DND-41 (cell line): ENCODE results near the gene COQ6.

Source experiments
- EZH2 ChIP-seq: IDR thresholded peaks from 3 replicates; pipeline ENCODE4 v1.6.1; 2012; ENCODE audit warnings: borderline replicate concordance, low read depth, mild to moderate bottlenecking, moderate library complexity, low read length, inconsistent platforms; ENCODE audit not compliant: severe bottlenecking
- TF ChIP-seq, protein P1 (sequence below): IDR thresholded peaks from 2 replicates; pipeline ENCODE4 v1.5.1; 2012; ENCODE audit warnings: borderline replicate concordance, low read length, moderate library complexity, mild to moderate bottlenecking; ENCODE audit not compliant: poor library complexity, severe bottlenecking; ENCODE audit errors: extremely low read depth

DNA sequence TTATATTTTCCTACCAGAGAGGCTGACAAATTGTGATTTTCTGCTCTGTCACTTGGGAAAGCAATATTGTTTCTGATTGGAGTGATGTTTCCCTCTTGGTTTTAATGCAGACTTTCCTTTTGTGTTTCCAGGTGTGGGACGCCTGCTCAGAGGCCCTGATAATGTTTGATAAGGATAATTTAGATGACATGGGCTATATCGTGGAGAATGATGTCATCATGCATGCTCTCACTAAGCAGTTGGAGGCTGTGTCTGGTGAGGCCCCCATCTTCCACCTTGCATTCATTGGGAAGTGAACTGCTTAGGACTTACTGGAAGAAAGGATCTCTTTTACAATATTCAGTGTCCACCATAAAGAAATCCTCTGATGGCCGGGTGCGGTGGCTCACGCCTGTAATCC is 5.6 kb downstream of the COQ6 start:
- TF ChIP-seq, protein P1, sequence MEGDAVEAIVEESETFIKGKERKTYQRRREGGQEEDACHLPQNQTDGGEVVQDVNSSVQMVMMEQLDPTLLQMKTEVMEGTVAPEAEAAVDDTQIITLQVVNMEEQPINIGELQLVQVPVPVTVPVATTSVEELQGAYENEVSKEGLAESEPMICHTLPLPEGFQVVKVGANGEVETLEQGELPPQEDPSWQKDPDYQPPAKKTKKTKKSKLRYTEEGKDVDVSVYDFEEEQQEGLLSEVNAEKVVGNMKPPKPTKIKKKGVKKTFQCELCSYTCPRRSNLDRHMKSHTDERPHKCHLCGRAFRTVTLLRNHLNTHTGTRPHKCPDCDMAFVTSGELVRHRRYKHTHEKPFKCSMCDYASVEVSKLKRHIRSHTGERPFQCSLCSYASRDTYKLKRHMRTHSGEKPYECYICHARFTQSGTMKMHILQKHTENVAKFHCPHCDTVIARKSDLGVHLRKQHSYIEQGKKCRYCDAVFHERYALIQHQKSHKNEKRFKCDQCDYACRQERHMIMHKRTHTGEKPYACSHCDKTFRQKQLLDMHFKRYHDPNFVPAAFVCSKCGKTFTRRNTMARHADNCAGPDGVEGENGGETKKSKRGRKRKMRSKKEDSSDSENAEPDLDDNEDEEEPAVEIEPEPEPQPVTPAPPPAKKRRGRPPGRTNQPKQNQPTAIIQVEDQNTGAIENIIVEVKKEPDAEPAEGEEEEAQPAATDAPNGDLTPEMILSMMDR: no peak
- no peak for TF ChIP-seq EZH2
